ENCODE results near the gene WDR87. TPM values are rescaled to one million over a fixed set of nuclear protein-coding genes. Genes with fewer than 3 reads are reported as not detected.

WDR87 gene
- total RNA-seq (2013): not detected
- polyA plus RNA-seq: not detected
- polyA minus RNA-seq: not detected in 2 replicates
- 0 to 2.1 (median 0.06) reads per million in 11 experiments for total RNA-seq

GRCh38 chr19:37905946-37906868 lies at the start of gene WDR87:
TSS of gene WDR87 (minus strand) at chr19:37906594. CDS start at chr19:37898239, 8,355 bp downstream.
- Histone ChIP-seq H3K9me3 (replicated peaks in 1 of 2; ENCODE audit: control insufficient read depth in 1 of 2, insufficient read depth in 1 of 2, low read length in 2 of 2) (no peaks in the 10 kb centered on the region), H2AFZ (ENCODE audit: insufficient read depth, low read depth, low read length, poor library complexity, severe bottlenecking) (peak within 1 kb of the TSS; percentile 95), H3K27ac (ENCODE audit: low read depth in 1 of 2, low read length in 2 of 2) (peak within 1 kb of the TSS in 1 of 2 donors; percentile 71), H3K9ac (ENCODE audit: insufficient read depth, low read length, poor library complexity, severe bottlenecking) (peak within 1 kb of the TSS; percentile 81), H4K20me1 (ENCODE audit: insufficient read depth, low read length) (peaks cover 14% of the 10 kb centered on the region), H3K79me2 (ENCODE audit: insufficient read depth, low read length) (peaks cover 20% of the 10 kb centered on the region), H3K36me3 (replicated peaks in 1 of 2; ENCODE audit: control insufficient read depth in 1 of 2, insufficient read depth in 2 of 2, low read length in 2 of 2) (no peaks in the 10 kb centered on the region), H3K27me3 (ENCODE audit: control insufficient read depth in 2 of 2, insufficient read depth in 2 of 2, low read length in 2 of 2) (no peaks in the 10 kb centered on the region), H3K4me2 (replicated peaks; ENCODE audit: extremely low read depth, low read length, poor library complexity, severe bottlenecking) (peak within 1 kb of the TSS; percentile 94), H3K4me3 (replicated peaks in 1 of 3; ENCODE audit: low read depth in 2 of 3, low read length in 3 of 3) (peak within 1 kb of the TSS; percentile 79 to 98 (median 95)), H3K4me1 (ENCODE audit: control insufficient read depth in 1 of 2, insufficient read depth in 2 of 2, low read length in 2 of 2) (peaks cover 15 to 21% of the 10 kb centered on the region in 2 donors)
- TF ChIP-seq CTCF (IDR thresholded peaks at IDR 0.05): no peak
- Mint-ChIP-seq H3K4me1 (peaks cover 33% of the 10 kb centered on the region), H3K27me3 (ENCODE audit: low read depth in 3 of 3) (peaks cover 0 to 5% (median 5%) of the 10 kb centered on the region in 3 donors), H3K36me3 (peaks cover 0 to 3% of the 10 kb centered on the region in 2 donors), H3K4me3 (peak within 1 kb of the TSS; percentile 94 to 95), H3K27ac (peak within 1 kb of the TSS; percentile 57 to 81 (median 70)), H3K9me3 (peaks cover 0 to 2% (median 0%) of the 10 kb centered on the region in 7 donors)
- 2% methylated on average over 30 of the region's 63 CpGs for WGBS (ENCODE audit: insufficient coverage)
- intact Hi-C loops (cut with micrococcal nuclease): loop anchor here (5.0 to 10.0 kb wide), 3 partner anchors 139 to 431 kb away; partner anchors contain the start of genes KCNK6 (in 2 of the 2), YIF1B (in 2 of the 2) and CATSPERG (in 1 of the 2)
- peak in 1 of 3 donors; percentile 15 for DNase-seq

GRCh38 chr19:37955986-37956385 lies 49.6 kb upstream of the WDR87 start:
- TF ChIP-seq CTCF (IDR thresholded peaks at IDR 0.05): no peak
- H3K4me3 ChIP-seq (replicated peaks in 1 of 3; ENCODE audit: low read depth in 2 of 3, low read length in 3 of 3): no peak overlapping the region
- Mint-ChIP-seq H3K27me3 (ENCODE audit: low read depth in 3 of 3) (no peaks in the 10 kb centered on the region), H3K9me3 (peaks cover 0 to 6% (median 3%) of the 10 kb centered on the region in 7 donors), H3K4me3 (no peak overlapping the region), H3K27ac (no peak overlapping the region), H3K36me3 (no peaks in the 10 kb centered on the region), H3K4me1 (peaks cover 18% of the 10 kb centered on the region)
- intact Hi-C loops (cut with micrococcal nuclease): no loop called here
- peaks cover 10 to 17% of the 10 kb centered on the region in 2 donors for H3K4me1 ChIP-seq (ENCODE audit: control insufficient read depth in 1 of 2, insufficient read depth in 2 of 2, low read length in 2 of 2)
- WGBS (ENCODE audit: insufficient coverage): 88% methylated on average over 6 of the region's 8 CpGs
- peaks cover 0 to 5% of the 10 kb centered on the region in 2 donors for H3K9me3 ChIP-seq (replicated peaks in 1 of 2; ENCODE audit: control insufficient read depth in 1 of 2, insufficient read depth in 1 of 2, low read length in 2 of 2)
- H3K27ac ChIP-seq (ENCODE audit: low read depth in 1 of 2, low read length in 2 of 2): no peak overlapping the region
- no peak for DNase-seq
- H3K79me2 ChIP-seq (ENCODE audit: insufficient read depth, low read length): peaks cover 4% of the 10 kb centered on the region
- H4K20me1 ChIP-seq (ENCODE audit: insufficient read depth, low read length): peaks cover 4% of the 10 kb centered on the region
- H3K9ac ChIP-seq (ENCODE audit: insufficient read depth, low read length, poor library complexity, severe bottlenecking): no peak overlapping the region
- no peaks in the 10 kb centered on the region for H3K27me3 ChIP-seq (ENCODE audit: control insufficient read depth in 2 of 2, insufficient read depth in 2 of 2, low read length in 2 of 2)
- H2AFZ ChIP-seq (ENCODE audit: insufficient read depth, low read depth, low read length, poor library complexity, severe bottlenecking): no peak overlapping the region
- H3K36me3 ChIP-seq (replicated peaks in 1 of 2; ENCODE audit: control insufficient read depth in 1 of 2, insufficient read depth in 2 of 2, low read length in 2 of 2): no peaks in the 10 kb centered on the region
- no peak overlapping the region for H3K4me2 ChIP-seq (replicated peaks; ENCODE audit: extremely low read depth, low read length, poor library complexity, severe bottlenecking)

Data from CD14-positive monocyte (primary cell).